Fibroblast of villous mesenchyme (primary cell): ENCODE results near the gene EGF. TPM values are rescaled to one million over a fixed set of nuclear protein-coding genes. Genes with fewer than 3 reads are reported as not detected.

ENCODE experiments used
- DNase-seq: peaks from one replicate; pipeline ENCODE4 v3.0.0-alpha.2; 2010; ENCODE audit warnings: low read depth
- H3K4me3 ChIP-seq: 2 replicates; pipeline ENCODE4 v1.5.1; 2011; ENCODE audit warnings: low read depth, mild to moderate bottlenecking, low read length
- CTCF ChIP-seq: IDR thresholded peaks from 2 replicates; pipeline ENCODE4 v1.5.1; 2012; ENCODE audit warnings: low read depth, mild to moderate bottlenecking, low read length; ENCODE audit not compliant: insufficient read depth
- total RNA-seq: library from RNA; depleted of rRNA; stranded (reverse); fragments of >200 nt; gene quantifications from 2 replicates; pipeline ENCODE4 v1.2.3, GENCODE V29; 2012

The EGF gene
- total RNA-seq, 1 donor: 6.5 TPM

GRCh38 chr4:109967798-109968520, 55.3 kb downstream of the EGF start:
- no peak overlapping the region for H3K4me3 ChIP-seq
- TF ChIP-seq CTCF: no peak
- peak; percentile 11 for DNase-seq

- no peak overlapping the region for H3K4me3 ChIP-seq
- peak; percentile 36 for DNase-seq
- TF ChIP-seq CTCF: no peak
Measured at GRCh38 chr4:109969087-109969486, 56.4 kb downstream of the EGF start.

GRCh38 chr4:109969919-109970318, 57.2 kb downstream of the EGF start:
- H3K4me3 ChIP-seq: no peak overlapping the region
- no peak for DNase-seq
- no peak for TF ChIP-seq CTCF

- DNase-seq: no peak
- no peak for TF ChIP-seq CTCF
- H3K4me3 ChIP-seq: no peak overlapping the region
Measured at GRCh38 chr4:109972786-109973528, 60.3 kb downstream of the EGF start.

GRCh38 chr4:109973529-109973905, 60.8 kb downstream of the EGF start:
- H3K4me3 ChIP-seq: no peak overlapping the region
- TF ChIP-seq CTCF: no peak
- no peak for DNase-seq

- no peak for TF ChIP-seq CTCF
- H3K4me3 ChIP-seq: no peak overlapping the region
- DNase-seq: no peak
Measured at GRCh38 chr4:109976189-109976588, 63.5 kb downstream of the EGF start.
